HG03342 (cell line): ENCODE results near the gene SLC7A8.

Experiments used
- ATAC-seq: cut with Tn5 transposase; IDR thresholded peaks from one replicate; pipeline ENCODE4 v1.9.1; 2021; ENCODE audit warnings: mild to moderate bottlenecking, moderate library complexity; ENCODE audit not compliant: unreplicated experiment

SLC7A8 gene

GRCh38 chr14:23136566-23137133 is 46.8 kb downstream of the SLC7A8 start:
- ATAC-seq = no peak

DNA sequence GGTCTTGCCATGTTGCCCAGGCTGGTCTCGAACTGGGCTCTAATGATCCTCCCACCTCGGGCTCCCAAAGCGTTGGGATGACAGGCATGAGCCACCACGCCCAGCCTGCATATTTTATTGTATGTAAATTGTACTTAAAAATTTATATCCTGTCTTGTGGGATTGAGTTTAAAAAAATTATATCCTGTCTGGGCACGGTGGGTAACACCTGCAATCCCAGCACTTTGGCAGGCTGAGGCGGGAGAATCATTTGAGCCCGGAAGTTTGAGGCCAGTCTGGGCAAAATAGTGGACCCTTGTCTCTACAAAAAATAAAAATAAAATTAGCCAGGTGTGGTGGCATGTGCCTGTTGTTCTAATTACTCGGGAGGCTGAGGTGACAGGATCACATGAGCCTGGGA is 50.5 kb downstream of the SLC7A8 start:
- ATAC-seq = no peak

GRCh38 chr14:23131482-23131881 is 52.0 kb downstream of the SLC7A8 start:
- no peak for ATAC-seq

- no peak for ATAC-seq
Observed at GRCh38 chr14:23130871-23131270, 52.6 kb downstream of the SLC7A8 start.

DNA sequence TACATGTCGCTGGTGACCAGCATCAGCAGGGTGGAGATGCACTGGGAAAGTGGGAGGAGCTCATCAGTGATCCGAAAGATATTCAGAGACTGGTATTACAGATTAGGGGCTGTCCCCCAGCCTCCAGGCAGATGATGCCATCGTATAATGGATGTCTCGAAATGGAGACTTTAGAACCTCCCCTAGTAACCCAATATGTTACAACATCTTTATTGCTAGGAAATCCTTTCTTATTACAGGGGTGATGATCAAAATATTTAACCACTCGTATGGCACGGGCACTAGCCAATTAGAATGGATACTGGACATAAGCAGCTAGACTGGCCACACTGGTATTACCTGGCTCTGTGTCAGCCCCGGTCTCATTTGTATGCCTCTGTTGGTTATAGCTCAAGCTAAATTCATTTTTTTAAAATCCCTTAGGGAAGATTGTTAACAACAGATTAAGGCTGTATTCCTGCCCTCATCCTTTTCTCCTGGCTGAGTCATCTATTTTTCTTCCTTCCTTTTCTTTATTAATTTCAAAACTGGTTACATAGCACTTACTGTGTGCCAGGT is 53.6 kb downstream of the SLC7A8 start:
- no peak for ATAC-seq

DNA sequence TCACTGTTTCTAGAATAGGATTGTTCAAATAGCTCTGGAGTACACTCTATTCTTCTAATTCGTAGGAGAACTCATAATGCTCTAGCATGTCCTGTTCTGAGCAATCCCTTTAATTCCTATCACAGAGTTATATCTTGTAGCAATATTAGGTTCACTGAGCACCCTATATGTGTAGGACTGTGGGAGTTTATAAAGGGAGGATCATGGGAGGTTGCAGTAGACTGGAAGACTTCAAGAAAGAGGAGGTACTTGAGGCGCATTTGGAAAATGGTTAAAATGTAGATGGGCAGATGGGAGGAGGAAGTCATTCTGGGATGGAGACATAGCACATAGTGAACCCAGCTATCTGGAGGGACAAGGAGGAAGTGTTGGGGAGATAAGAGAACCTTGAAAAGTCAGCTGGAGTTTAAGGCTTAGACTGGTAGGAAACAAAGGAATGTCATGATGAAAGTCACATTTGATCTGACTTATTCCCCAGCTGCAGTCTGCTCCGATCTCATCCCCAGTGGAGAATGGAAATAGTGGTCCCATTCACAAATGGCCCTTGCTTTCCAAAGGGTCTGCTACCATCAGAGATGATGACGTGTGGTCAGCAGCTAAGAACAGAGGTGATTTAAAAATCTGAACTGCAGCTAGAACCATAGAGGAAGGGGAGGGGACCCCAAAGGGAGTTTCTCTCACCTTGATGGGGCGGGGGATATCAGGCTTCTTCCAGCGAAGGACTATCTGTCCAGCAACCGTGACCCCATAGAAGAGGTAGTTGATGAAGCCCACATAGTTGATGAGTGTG is 54.3 kb downstream of the SLC7A8 start:
- no peak for ATAC-seq

DNA sequence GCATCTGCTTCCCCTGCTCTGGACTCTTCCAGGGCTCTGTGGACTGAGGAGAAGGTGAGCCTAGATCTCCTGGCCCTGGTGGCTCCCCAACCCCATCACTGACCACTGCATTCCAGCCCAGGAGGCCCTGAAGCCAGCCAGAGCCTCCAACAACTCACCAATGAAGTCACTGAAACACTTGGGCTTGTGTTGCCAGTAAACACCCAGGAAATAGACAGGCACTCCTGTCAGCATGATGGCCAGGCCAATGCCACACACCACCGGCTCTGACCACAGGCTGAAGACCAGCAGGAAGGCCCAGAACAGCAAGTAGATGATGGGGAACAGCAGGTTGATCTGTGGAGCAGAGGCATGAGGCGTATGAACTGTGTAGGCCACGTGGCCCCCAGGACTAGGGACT is 55.6 kb downstream of the SLC7A8 start:
- no peak for ATAC-seq

GRCh38 chr14:23126548-23127278 is 56.7 kb downstream of the SLC7A8 start:
- no peak for ATAC-seq

DNA sequence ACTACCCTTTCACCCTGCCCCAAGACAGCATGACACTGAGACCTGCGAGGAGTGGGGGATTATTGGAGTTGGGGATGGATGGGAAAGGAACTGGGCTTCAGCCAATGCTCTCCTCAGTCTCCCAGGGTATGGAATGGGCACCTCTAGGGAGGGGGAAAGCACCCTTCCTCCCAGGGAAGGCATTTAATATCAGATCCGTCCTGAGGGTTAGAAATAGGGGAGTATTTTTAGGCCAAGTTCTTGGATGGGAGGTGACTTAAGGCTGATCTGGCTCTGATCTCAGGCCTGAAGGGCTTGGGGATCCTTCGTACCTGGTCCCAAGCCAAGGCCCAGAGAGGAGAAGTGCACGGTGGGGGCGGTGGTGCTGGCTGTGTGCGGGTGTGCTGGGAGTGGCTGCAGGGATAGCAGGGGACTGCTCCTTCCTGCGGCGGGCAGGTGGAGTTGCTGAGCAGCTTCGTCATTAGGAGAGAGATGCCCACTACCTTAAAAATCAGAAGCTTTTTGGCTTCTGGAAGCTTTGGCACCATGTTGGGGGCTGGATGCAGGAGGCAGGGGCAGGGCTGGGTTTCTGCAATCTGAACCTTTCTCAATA is 57.4 kb downstream of the SLC7A8 start:
- no peak for ATAC-seq

DNA sequence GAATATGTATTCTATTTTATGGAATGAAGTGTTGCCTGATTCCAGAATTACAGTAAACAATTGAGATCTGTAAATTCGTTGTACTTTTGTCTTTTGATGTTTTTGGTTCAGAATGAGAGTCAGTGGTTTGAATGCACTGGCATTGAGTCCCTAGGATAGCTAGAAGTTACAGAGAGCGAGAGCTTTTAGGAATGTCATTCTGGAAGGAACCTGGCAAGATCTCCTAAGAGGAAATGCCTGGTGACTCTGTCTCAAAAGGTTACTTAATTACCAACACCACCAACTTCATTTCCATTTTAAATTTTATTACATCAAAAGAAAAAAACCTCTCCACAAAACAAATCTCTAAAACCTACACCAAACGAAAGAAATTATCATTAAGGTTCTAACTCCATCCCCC is 58.4 kb downstream of the SLC7A8 start:
- ATAC-seq = no peak

DNA sequence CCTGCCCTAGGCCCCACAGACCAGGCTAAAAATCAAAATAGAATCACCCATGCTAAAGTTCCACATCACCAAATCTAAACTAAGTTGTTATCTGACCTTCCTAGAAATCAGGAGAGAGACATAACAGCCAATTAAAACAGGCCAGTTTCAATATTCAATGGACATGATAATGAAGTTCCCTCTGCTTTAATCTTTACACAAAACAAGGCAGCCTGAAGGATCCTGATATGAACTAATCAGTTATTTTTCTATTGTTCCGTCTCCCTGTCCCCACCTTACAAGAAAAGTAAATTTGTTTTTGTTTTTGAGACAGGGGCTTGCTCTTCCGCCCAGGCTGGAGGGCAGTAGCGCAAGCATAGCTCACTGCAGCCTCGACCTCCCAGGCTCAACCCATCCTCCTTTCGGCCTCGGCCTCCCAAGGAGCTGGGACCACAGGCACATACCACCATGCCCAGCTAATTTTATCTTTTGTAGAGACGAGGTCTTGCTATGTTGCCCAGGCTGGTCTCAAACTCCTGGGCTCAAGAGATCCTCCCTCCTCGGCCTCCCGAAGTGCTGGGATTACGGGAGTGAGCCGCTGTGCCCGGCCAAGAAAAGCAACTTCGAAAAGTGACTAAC is 59.0 kb downstream of the SLC7A8 start:
- no peak for ATAC-seq

DNA sequence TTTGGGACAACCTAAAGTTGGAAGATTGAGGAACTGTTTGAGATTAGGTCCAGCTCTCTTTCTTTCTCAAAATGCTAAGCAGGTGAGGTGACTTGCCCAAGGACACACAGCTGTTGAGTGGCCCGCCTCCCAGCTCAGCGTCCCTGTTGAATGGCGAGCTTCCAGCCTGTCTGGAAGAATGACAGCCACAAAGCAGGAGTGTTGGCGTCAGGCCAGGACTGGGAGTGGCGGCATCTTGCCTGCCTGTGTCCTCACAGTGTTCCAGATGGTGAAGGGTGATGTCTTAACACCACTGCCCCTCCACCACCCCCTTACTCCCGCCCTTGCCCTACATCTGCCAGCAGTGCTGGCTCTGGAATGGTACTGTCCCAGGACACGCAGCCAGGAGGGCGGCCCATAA is 60.0 kb downstream of the SLC7A8 start:
- no peak for ATAC-seq

DNA sequence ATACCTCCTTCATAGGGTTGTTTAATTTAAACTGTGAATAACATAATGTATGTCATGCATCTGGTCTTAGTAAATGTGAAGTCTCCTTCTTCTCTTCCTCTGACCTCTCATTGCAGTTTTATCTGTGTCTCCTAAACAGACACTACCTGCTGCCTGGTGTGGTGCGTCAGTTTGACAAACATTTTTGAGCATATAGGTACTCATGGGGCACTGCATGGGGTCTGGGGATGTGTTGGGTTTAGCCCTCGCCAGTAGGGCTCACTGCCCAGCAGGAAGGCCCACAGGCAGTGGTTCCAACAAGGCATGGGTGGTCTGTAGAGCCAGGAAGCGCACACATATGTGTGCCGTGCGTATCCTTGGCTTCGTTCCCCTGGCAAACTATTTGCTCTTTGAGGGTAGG is 61.4 kb downstream of the SLC7A8 start:
- no peak for ATAC-seq

DNA sequence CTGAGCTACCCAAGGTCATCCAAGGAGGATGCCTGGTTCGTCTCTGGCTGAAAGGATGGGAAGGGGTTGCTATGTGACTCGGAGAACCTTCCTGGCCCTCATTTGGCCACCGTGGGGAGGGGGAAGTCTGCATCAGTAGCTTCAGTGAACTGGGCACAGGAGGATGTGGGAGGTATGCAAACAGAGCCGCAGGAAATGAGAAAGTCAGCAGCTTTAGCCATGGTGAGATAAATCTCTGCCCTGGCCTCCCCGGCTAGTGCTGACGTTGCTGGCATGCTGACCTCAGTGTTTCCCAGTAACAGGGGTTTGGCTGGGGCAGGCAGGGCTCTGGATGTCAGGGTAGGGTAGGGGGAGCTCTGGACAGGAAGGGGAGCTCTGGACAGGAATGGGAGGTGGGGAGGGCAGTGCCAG is 62.1 kb downstream of the SLC7A8 start:
- ATAC-seq = no peak

- ATAC-seq = peak; percentile 78
Observed at GRCh38 chr14:23120541-23121251, 62.8 kb downstream of the SLC7A8 start.

DNA sequence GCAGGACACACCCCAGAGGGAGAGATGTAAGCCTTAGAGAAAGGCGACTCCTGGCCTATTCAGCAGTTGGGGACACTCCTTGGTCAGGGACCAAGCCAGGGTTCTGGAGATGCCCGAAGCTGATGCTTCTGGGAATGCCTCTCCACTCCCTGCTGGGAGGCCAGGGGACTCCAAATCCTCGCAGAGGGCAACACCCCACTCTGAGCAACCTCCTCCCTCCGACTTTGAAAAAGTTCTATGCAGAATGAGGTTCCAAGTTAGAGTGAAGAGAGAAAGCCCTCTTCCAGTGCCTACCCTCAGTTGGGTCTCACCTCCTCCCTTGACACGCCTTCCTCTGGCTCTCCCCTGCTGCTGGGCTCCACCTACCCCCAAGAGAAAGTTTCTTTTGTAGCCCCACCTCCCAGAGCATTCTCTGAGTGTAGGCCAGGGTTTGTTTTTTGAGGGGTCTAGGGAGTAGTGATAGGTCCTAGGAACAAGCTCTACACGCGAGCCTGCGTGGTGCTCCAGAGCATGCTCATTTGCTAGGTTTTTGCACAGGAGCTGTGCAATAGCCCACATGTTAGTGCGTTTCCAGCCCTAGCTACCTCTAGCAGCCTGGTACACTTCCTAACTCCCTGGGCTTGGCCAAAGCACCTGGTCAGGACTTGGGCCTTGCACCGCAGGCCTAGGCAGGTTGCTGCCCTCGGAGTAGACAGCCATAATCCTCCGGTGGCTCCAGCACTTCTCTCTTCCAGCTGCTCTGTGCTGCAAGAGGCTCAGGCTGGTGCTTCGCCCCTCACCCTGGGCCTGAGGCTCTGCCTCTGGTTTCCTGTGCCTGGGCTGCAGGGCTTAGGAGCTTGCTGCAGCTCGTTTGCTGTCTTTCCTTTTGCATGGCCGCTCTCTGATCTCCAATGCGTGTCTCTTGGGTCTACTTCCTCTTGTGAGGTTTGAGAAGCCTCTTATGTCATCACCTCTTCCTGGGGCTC is 63.8 kb downstream of the SLC7A8 start:
- ATAC-seq = no peak

DNA sequence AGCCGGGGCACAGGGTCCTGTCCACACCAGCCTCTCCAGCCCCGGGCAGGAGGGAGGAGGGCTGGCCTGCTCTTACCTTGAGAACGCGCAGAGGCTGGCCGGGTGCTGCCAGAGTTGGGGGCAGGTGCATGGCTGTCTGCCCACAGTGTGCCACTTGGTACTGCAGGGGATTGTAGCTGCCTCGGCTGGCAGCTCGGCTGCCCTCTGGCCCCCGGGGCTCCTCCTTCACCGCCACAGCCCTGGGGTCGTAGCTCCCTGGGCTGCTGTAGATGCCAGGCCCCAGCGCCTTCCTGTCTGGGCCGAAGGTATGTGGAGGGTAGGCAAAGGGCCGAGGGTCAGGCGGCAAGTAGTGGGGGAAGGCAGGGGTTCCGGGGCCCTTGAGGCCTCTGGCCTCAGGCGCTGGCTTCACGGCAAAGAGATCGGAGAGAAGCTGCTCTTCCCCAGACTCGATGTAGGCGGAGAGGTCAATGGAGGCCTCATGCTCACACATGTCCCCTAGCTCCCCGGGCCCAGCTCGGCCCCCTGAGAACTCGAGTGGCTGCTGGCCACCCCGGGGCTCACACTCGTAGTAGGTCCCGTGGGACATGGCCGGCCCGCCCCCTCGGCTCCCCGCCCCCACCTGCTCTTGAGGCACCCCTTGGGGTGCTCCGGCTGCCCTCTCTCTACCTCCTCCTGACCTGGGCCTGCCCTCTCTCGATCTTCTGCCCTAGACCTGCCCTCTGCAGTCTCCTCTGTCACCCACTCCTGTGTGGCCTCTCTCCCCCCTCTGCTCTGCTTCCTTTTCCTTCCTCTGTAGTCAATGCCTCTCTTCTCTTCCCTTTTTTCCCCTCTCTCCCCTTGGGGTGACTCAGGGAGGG is 64.7 kb downstream of the SLC7A8 start, which contains the start of gene CEBPE:
CEBPE (minus strand) TSS at position 750 of the 857 bp plus-strand sequence; CDS start at position 586, 164 bp downstream.
- no peak for ATAC-seq

DNA sequence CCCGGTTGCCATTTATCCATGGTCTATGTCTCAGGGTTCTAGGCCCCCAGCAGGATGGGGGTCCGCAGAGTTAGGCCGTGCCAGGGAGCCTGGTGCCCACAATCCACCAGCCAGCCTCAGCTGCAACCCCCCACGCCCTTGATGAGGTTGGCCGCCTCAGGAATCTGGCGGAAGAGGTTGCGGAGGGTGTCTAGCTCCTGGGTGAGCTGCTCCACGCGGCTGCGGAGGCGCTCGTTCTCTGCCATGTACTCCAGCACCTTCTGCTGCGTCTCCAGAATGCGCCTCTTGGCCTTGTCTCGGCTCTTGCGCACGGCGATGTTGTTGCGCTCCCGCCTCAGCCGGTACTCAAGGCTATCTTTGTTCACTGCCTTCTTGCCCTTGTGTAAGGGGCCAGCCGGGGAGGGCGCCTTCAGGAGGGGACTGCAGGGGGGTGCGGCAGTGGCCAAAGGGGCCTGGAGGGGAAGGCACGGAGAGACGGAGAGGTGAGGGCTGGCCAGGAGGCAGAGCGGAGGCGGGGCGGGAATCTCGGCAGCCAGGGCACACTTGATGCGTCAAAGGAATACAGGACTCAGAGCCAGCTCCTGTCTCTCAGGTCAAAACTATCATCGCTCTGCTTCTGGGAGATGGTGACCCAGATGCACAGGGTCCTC is 66.0 kb downstream of the SLC7A8 start:
- ATAC-seq = no peak
